KOPT-K1 (cell line): ENCODE measurements around the gene TUNAR.

ENCODE experiments used
- H3K27ac ChIP-seq: fragments of 200-600 bp; sonication (generic); 2 replicates; pipeline ENCODE4 v1.5.1; 2016; ENCODE audit warnings: antibody characterized with exemption, mild to moderate bottlenecking, low read depth, low read length; ENCODE audit not compliant: poor library complexity, severe bottlenecking
- H3K36me3 ChIP-seq: fragments of 200-600 bp; sonication (generic); 2 replicates; pipeline ENCODE4 v1.5.1; 2017; ENCODE audit warnings: antibody characterized with exemption, mild to moderate bottlenecking, low read length, moderate library complexity; ENCODE audit not compliant: insufficient read depth
- H3K9me3 ChIP-seq: fragments of 200-600 bp; sonication (generic); 2 replicates; pipeline ENCODE4 v1.5.1; 2017; ENCODE audit warnings: antibody characterized with exemption, low read length, mild to moderate bottlenecking; ENCODE audit not compliant: insufficient read depth, poor library complexity, severe bottlenecking

The TUNAR gene

DNA sequence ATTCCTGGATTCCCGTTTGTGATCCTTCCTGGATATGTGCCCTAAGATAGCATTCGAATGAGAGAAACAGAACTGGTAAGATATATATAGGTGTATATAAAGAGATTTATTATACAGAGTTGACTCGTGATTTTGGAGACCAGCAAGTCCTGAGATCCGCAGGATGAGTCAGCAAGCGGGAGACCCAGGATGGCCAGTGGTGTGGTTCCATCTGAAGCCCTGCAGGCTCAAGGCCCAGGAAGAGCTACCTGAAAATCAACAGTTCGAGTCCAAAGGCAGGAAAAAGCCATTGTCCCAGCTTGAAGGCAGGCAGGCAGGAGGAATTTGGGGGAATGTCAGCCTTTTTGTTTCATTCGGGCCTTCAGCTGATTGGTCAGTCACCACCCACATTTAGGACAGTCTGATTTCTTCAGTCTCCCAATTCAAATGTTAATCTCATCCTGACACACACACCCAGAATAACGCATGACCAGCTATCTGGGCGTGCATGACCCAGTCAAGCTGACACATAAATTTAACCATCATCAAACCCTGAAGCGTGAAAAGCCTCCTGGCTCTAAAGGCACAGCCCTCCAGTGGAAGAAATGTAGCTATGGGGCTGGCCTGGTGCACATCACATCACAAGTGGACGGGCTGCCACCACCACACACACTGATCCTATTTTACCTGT is 44.3 kb downstream of the TUNAR start:
- Histone ChIP-seq H3K9me3 (peaks cover 14% of the 10 kb centered on the region), H3K36me3 (no peaks in the 10 kb centered on the region), H3K27ac (no peak overlapping the region)

DNA sequence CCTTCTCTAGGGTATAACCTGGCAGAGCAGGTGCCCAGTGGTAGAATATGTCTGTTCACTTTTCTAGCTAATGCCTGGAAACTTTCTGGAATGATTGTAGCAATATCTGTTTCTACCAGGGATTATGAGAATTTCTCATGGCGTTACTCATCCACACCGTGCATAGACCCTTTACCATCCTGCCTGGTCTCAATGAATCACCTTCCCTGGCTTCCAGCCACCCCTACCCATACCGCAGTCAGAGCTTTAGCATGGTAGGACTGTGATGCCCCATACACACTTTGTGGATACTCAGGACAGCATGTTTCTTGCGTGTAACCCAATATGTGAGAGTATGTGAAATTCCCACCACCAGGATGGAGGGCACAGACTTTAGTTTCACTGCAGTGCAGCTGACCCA is 45.4 kb downstream of the TUNAR start:
- peaks cover 14% of the 10 kb centered on the region for H3K9me3 ChIP-seq
- H3K36me3 ChIP-seq: no peaks in the 10 kb centered on the region
- no peak overlapping the region for H3K27ac ChIP-seq

GRCh38 chr14:95928751-95929150 is 52.1 kb downstream of the TUNAR start:
- peaks cover 14% of the 10 kb centered on the region for H3K9me3 ChIP-seq
- H3K36me3 ChIP-seq: no peaks in the 10 kb centered on the region
- H3K27ac ChIP-seq: no peak overlapping the region

GRCh38 chr14:95931384-95931783 is 54.8 kb downstream of the TUNAR start:
- no peak overlapping the region for H3K27ac ChIP-seq
- no peaks in the 10 kb centered on the region for H3K9me3 ChIP-seq
- no peaks in the 10 kb centered on the region for H3K36me3 ChIP-seq

DNA sequence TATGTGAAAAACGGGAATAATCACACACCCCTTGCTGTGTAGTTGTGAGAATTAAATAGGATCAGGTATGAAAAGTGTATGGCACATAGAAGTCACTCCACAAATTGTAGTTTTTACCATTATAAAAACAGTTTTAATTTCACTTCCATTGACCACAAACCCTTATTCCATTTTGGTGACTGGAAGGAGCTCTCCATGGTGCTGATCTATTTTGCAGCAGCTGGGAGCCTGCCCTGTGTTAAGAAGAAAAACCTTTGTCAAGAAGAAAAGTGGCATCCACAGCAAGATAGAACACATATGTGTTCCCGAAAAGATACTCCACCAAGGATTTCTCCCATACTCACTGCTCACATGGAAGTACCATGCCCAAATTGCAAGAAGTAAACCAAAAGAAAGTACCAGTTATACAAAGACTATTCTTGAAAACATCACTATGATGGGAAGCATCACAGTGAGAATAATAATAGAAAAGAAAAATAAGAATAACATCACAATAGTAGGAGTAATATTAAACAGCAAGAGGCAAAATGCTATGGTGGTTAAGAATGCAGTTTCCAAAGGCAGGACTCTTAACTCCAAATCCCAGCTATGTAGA is 58.7 kb downstream of the TUNAR start:
- H3K36me3 ChIP-seq: no peaks in the 10 kb centered on the region
- H3K27ac ChIP-seq: no peak overlapping the region
- no peaks in the 10 kb centered on the region for H3K9me3 ChIP-seq

- H3K9me3 ChIP-seq: no peaks in the 10 kb centered on the region
- no peaks in the 10 kb centered on the region for H3K36me3 ChIP-seq
- no peak overlapping the region for H3K27ac ChIP-seq
Measured at GRCh38 chr14:95936041-95936440, 59.4 kb downstream of the TUNAR start.

- Histone ChIP-seq H3K9me3 (peaks cover 12% of the 10 kb centered on the region), H3K36me3 (no peaks in the 10 kb centered on the region), H3K27ac (no peak overlapping the region)
Measured at GRCh38 chr14:95939335-95939734, 62.7 kb downstream of the TUNAR start.

GRCh38 chr14:95941897-95942296 is 65.3 kb downstream of the TUNAR start:
- Histone ChIP-seq H3K36me3 (no peaks in the 10 kb centered on the region), H3K9me3 (peaks cover 12% of the 10 kb centered on the region), H3K27ac (no peak overlapping the region)

DNA sequence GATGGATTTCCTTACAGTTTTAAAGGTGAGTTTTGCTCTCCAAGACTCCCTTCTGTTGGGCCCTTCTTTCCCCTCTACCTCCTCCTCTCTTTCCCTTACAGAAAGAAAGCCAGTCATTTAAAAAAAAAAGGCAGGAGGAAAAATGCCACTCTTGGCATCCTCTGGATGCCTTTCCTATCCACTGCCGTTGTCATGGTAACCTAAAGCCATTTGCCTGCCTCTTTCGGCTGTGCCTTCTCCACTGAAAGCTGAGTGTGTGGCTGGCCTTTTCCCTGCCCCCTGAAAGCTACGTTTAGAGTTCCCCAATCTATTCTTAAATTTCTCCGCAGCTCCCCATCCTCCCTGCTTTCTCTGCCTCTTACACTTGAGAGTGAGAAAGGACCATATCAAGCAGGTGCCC is 67.1 kb downstream of the TUNAR start:
- Histone ChIP-seq H3K36me3 (no peaks in the 10 kb centered on the region), H3K9me3 (peaks cover 12% of the 10 kb centered on the region), H3K27ac (no peak overlapping the region)

- peaks cover 12% of the 10 kb centered on the region for H3K9me3 ChIP-seq
- no peaks in the 10 kb centered on the region for H3K36me3 ChIP-seq
- no peak overlapping the region for H3K27ac ChIP-seq
Measured at GRCh38 chr14:95944462-95944861, 67.8 kb downstream of the TUNAR start.

- H3K27ac ChIP-seq: no peak overlapping the region
- peaks cover 6% of the 10 kb centered on the region for H3K9me3 ChIP-seq
- no peaks in the 10 kb centered on the region for H3K36me3 ChIP-seq
Measured at GRCh38 chr14:95946867-95947266, 70.2 kb downstream of the TUNAR start.

GRCh38 chr14:95948558-95948981 is 71.9 kb downstream of the TUNAR start:
- H3K36me3 ChIP-seq: no peaks in the 10 kb centered on the region
- no peak overlapping the region for H3K27ac ChIP-seq
- no peaks in the 10 kb centered on the region for H3K9me3 ChIP-seq

GRCh38 chr14:95951359-95951758 is 74.7 kb downstream of the TUNAR start:
- Histone ChIP-seq H3K9me3 (no peaks in the 10 kb centered on the region), H3K27ac (no peak overlapping the region), H3K36me3 (no peaks in the 10 kb centered on the region)

- no peaks in the 10 kb centered on the region for H3K9me3 ChIP-seq
- no peak overlapping the region for H3K27ac ChIP-seq
- H3K36me3 ChIP-seq: no peaks in the 10 kb centered on the region
Measured at GRCh38 chr14:95953111-95953724, 76.6 kb downstream of the TUNAR start.

DNA sequence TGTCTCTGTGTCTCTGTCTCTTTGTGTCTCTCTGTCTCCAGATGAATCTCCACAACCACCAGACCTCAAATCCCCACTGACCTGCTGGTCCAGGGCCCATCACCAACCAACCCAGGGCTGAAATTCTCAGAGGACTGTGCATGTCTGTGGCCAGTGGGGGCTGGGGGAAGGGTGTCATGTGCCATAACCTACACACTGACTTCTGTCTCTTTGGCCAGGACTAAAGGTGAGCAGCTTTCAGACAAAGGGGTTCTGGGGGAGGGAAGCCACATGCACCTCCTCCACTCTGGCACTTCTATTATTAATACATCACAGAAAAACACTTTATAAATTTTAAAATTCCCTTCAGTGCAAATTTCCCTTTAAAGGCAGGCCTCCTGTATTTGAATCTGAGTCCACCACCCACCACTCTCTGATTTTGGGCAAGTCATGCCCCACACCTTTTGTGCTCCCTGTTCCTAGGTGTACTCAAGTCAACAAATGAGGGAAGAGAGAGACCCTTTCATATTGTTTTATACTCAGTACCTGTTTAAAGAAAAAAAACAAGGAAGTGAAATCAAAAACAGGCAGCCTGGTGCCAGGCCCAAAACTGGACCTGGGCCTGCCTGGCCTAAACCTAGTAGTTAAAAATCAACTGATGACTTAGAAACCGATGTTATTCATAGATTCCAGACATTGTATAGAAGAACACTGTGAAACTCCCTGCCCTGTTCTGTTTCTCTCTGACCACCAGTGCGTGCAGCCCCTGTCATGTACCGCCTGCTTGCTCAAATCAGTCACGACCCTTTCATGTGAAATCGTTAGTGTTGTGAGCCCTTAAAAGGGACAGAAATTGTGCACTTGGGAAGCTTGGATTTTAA is 80.2 kb downstream of the TUNAR start:
- Histone ChIP-seq H3K27ac (no peak overlapping the region), H3K9me3 (no peaks in the 10 kb centered on the region)

More for the DNA sequence above, 80.2 kb downstream of the TUNAR start:
- H3K36me3 ChIP-seq: no peaks in the 10 kb centered on the region
